NOMO-1 treated with dmso at 0.1 percent for 144 hours (cell line): ENCODE data around the gene POTED.
"Not testable (repeated sequence)": the region's sequence is repeated elsewhere in the genome, so short reads cannot be mapped to it uniquely, and the experiment has no call there.

Experiments used
- DNase-seq: peaks from one replicate; lab custom pipeline; 2025; ENCODE audit not compliant: unreplicated experiment; lab: John Stamatoyannopoulos, UW

POTED gene

GRCh38 chr21:13609477-13609876 lies at the start of gene POTED:
POTED (plus strand) TSS chr21:13609777; CDS start chr21:13610229, 452 bp downstream.
- DNase-seq: not testable (repeated sequence)

- DNase-seq: not testable (repeated sequence)
Observed at GRCh38 chr21:13650101-13650500, 40.5 kb downstream of the POTED start.

GRCh38 chr21:13651746-13652145 lies 42.2 kb downstream of the POTED start:
- not testable (repeated sequence) for DNase-seq
